Caki2 (cell line): ENCODE measurements around the gene KCNK2. TPM values are rescaled to one million over a fixed set of nuclear protein-coding genes. Genes with fewer than 3 reads are reported as not detected.
A peak's percentile ranks its signal among the peaks of the same experiment; 100 is the strongest.

Source experiments
- DNase-seq: peaks from one replicate; pipeline ENCODE4 v3.0.0-alpha.2; 2015; ENCODE audit warnings: low read depth
- in situ Hi-C: cut with HindIII; loops from 2 replicates; pipeline ENCODE4 v1.10.0; 2016; ENCODE audit warnings: low sequenced_read_pairs, low pct_unique_long_range_greater_than_20kb, mixed read lengths
- total RNA-seq: library from RNA; depleted of rRNA; stranded (reverse); fragments of >200 nt; shearing (Covaris generic); gene quantifications from 2 replicates; pipeline ENCODE4 v1.2.3, GENCODE V29; 2014; ENCODE audit warnings: low replicate concordance

KCNK2 gene
- total RNA-seq, 1 experiment from 2014 or later = 2.3 TPM

- no peak for DNase-seq
- in situ Hi-C loops = no loop called here
Observed at GRCh38 chr1:215084621-215085020, 2.1 kb downstream of the KCNK2 start.

GRCh38 chr1:215087603-215088002 lies 5.1 kb downstream of the KCNK2 start:
- in situ Hi-C loops = no loop called here

GRCh38 chr1:215094381-215094780 lies 11.8 kb downstream of the KCNK2 start:
- no peak for DNase-seq
- in situ Hi-C loops = no loop called here

More at GRCh38 chr1:215087603-215088002, 5.1 kb downstream of the KCNK2 start:
- DNase-seq = no peak

- DNase-seq = no peak
- in situ Hi-C loops = no loop called here
Observed at GRCh38 chr1:215095524-215095923, 13.0 kb downstream of the KCNK2 start.

GRCh38 chr1:215101511-215101910 lies 19.0 kb downstream of the KCNK2 start:
- DNase-seq = no peak
- in situ Hi-C loops = no loop called here

GRCh38 chr1:215104283-215104682 lies 21.7 kb downstream of the KCNK2 start:
- in situ Hi-C loops = no loop called here
- DNase-seq = no peak

- in situ Hi-C loops = no loop called here
- DNase-seq = no peak
Observed at GRCh38 chr1:215106067-215106466, 23.5 kb downstream of the KCNK2 start.

- in situ Hi-C loops = no loop called here
- DNase-seq = no peak
Observed at GRCh38 chr1:215109171-215109570, 26.6 kb downstream of the KCNK2 start.

GRCh38 chr1:215111916-215112315 lies 29.4 kb downstream of the KCNK2 start:
- in situ Hi-C loops = no loop called here
- DNase-seq = no peak

- in situ Hi-C loops = no loop called here
- no peak for DNase-seq
Observed at GRCh38 chr1:215113776-215114153, 31.2 kb downstream of the KCNK2 start.

GRCh38 chr1:215114154-215114933 lies 31.8 kb downstream of the KCNK2 start:
- in situ Hi-C loops = no loop called here
- DNase-seq = peak; percentile 99

- in situ Hi-C loops = no loop called here
Observed at GRCh38 chr1:215115760-215116159, 33.2 kb downstream of the KCNK2 start.

GRCh38 chr1:215118081-215118480 lies 35.5 kb downstream of the KCNK2 start:
- no peak for DNase-seq
- in situ Hi-C loops = no loop called here

More at GRCh38 chr1:215115760-215116159, 33.2 kb downstream of the KCNK2 start:
- DNase-seq = no peak

- in situ Hi-C loops = no loop called here
- DNase-seq = no peak
Observed at GRCh38 chr1:215119056-215119455, 36.5 kb downstream of the KCNK2 start.

- in situ Hi-C loops = no loop called here
- no peak for DNase-seq
Observed at GRCh38 chr1:215119719-215120365, 37.3 kb downstream of the KCNK2 start.

- DNase-seq = no peak
- in situ Hi-C loops = no loop called here
Observed at GRCh38 chr1:215128504-215128903, 46.0 kb downstream of the KCNK2 start.

GRCh38 chr1:215131291-215131690 lies 48.8 kb downstream of the KCNK2 start:
- DNase-seq = no peak
- in situ Hi-C loops = no loop called here

- DNase-seq = peak; percentile 63
- in situ Hi-C loops = no loop called here
Observed at GRCh38 chr1:215132156-215132555, 49.6 kb downstream of the KCNK2 start.

GRCh38 chr1:215133532-215133931 lies 51.0 kb downstream of the KCNK2 start:
- in situ Hi-C loops = no loop called here
- peak; percentile 50 for DNase-seq

GRCh38 chr1:215137985-215138384 lies 55.4 kb downstream of the KCNK2 start:
- no peak for DNase-seq
- in situ Hi-C loops = no loop called here
